SK-N-SH (cell line): ENCODE measurements around the gene UTRN. TPM values are rescaled to one million over a fixed set of nuclear protein-coding genes. Genes with fewer than 3 reads are reported as not detected.
A peak's percentile ranks its signal among the peaks of the same experiment; 100 is the strongest.

Experiments used
- CTCF ChIA-PET: fragments of 300-600, 350-600 bp; formaldehyde crosslinking; extraction: SDS; loops from one replicate; lab custom pipeline; 2021; lab: Yijun Ruan, JAX
- POLR2A ChIA-PET: fragments of 350-600 bp; sonication (Branson Sonifier 250); formaldehyde crosslinking; extraction: SDS; loops from one replicate; lab custom pipeline; 2020; ENCODE audit warnings: antibody characterized with exemption, inconsistent platforms; lab: Yijun Ruan, JAX
- DNase-seq: peaks from one replicate; pipeline ENCODE4 v3.0.0; 2012
- H2AFZ ChIP-seq: fragments of 200-600 bp; sonication (generic); 2 replicates; pipeline ENCODE4 v1.8.1; 2016; ENCODE audit warnings: antibody characterized with exemption, mild to moderate bottlenecking, low read depth
- H3F3A ChIP-seq: fragments of 200-600 bp; sonication (generic); replicated peaks from 2 replicates; pipeline ENCODE3; 2016; ENCODE audit warnings: antibody characterized with exemption, mild to moderate bottlenecking; ENCODE audit not compliant: insufficient read depth
- H3K27ac ChIP-seq, 2 experiments: fragments of 200-500 bp in 1 of 2; fragments of 200-600 bp in 1 of 2; sonication (Bioruptor generic) in 1 of 2; sonication (generic), shearing (Covaris generic) in 1 of 2; 2 replicates each; pipeline versions ENCODE4 v1.5.1 to v1.6.1; 2014 to 2016; ENCODE audit warnings: low read depth in 2 of 2, inconsistent platforms in 1 of 2, low read length in 1 of 2, mild to moderate bottlenecking in 1 of 2, mixed read lengths in 1 of 2
- H3K27me3 ChIP-seq: fragments of 200-600 bp; sonication (generic), shearing (Covaris generic); 2 replicates; pipeline ENCODE4 v1.6.1; 2016; ENCODE audit warnings: mixed run types; ENCODE audit not compliant: insufficient read depth
- H3K36me3 ChIP-seq, 2 experiments: fragments of 200-500 bp in 1 of 2; fragments of 200-600 bp in 1 of 2; sonication (Bioruptor generic) in 1 of 2; sonication (generic) in 1 of 2; replicated peaks in 1 of 2; 2 replicates each; pipeline versions ENCODE3 to v1.5.1; 2014 to 2016; ENCODE audit warnings: low read length in 1 of 2, mild to moderate bottlenecking in 1 of 2; ENCODE audit not compliant: insufficient read depth in 2 of 2, control insufficient read depth in 1 of 2
- H3K4me1 ChIP-seq, 2 experiments: fragments of 200-500 bp in 1 of 2; fragments of 200-600 bp in 1 of 2; sonication (Bioruptor generic) in 1 of 2; sonication (generic), shearing (Covaris generic) in 1 of 2; 2 replicates each; pipeline versions ENCODE4 v1.5.1 to v1.6.1; 2014 to 2016; ENCODE audit warnings: low read depth in 1 of 2, low read length in 1 of 2, mixed run types in 1 of 2; ENCODE audit not compliant: insufficient read depth in 2 of 2, control insufficient read depth in 1 of 2
- H3K4me2 ChIP-seq: fragments of 200-600 bp; sonication (generic), shearing (Covaris generic); 2 replicates; pipeline ENCODE4 v1.6.1; 2017; ENCODE audit warnings: mixed run types
- H3K4me3 ChIP-seq, 2 experiments: fragments of 200-500 bp in 1 of 2; fragments of 200-600 bp in 1 of 2; sonication (Bioruptor generic) in 1 of 2; sonication (generic), shearing (Covaris generic) in 1 of 2; 2 replicates each; pipeline versions ENCODE4 v1.5.1 to v1.8.1; 2014 to 2016; ENCODE audit warnings: low read depth in 2 of 2, inconsistent platforms in 1 of 2, low read length in 1 of 2, mild to moderate bottlenecking in 1 of 2, mixed read lengths in 1 of 2, moderate library complexity in 1 of 2
- H3K79me2 ChIP-seq: fragments of 200-600 bp; sonication (generic); 2 replicates; pipeline ENCODE4 v1.8.1; 2017; ENCODE audit warnings: mild to moderate bottlenecking; ENCODE audit not compliant: insufficient read depth
- H3K9ac ChIP-seq: fragments of 200-600 bp; sonication (generic); 2 replicates; pipeline ENCODE4 v1.6.1; 2017; ENCODE audit warnings: mixed run types
- H3K9me2 ChIP-seq: fragments of 200-600 bp; sonication (generic); 2 replicates; pipeline ENCODE4 v1.6.1; 2017; ENCODE audit warnings: mixed run types
- H3K9me3 ChIP-seq: fragments of 200-600 bp; sonication (generic); 2 replicates; pipeline ENCODE4 v1.6.1; 2017; ENCODE audit warnings: mixed run types, mild to moderate bottlenecking, moderate library complexity
- H4K20me1 ChIP-seq: fragments of 200-600 bp; sonication (generic); 2 replicates; pipeline ENCODE4 v1.6.1; 2017; ENCODE audit warnings: mild to moderate bottlenecking, mixed run types; ENCODE audit not compliant: insufficient read depth
- ELF1 ChIP-seq: IDR thresholded peaks from 2 replicates; pipeline ENCODE4 v1.4.0; 2012
- FOXM1 ChIP-seq: IDR thresholded peaks from 2 replicates; pipeline ENCODE4 v1.4.0; 2012; ENCODE audit warnings: low read depth, mild to moderate bottlenecking
- GABPA ChIP-seq: IDR thresholded peaks from 2 replicates; pipeline ENCODE4 v1.4.0; 2012; ENCODE audit warnings: low read depth, mild to moderate bottlenecking
- GATA2 ChIP-seq: sonication (generic); formaldehyde crosslinking; IDR thresholded peaks from 2 replicates; pipeline ENCODE4 v1.5.0; 2020; ENCODE audit warnings: mild to moderate bottlenecking, missing genetic modification reagents
- IRF3 ChIP-seq: fragments of 150-350 bp; IDR thresholded peaks from 2 replicates; pipeline ENCODE4 v1.6.1; 2016; ENCODE audit warnings: mild to moderate bottlenecking, low read depth, low read length
- JUND ChIP-seq: IDR thresholded peaks from 2 replicates; pipeline ENCODE4 v1.4.0; 2012
- MEF2A ChIP-seq: IDR thresholded peaks from 2 replicates; pipeline ENCODE4 v1.4.0; 2012; ENCODE audit warnings: low read depth, borderline replicate concordance
- MXI1 ChIP-seq: IDR thresholded peaks from 2 replicates; pipeline ENCODE4 v1.6.1; 2012; ENCODE audit warnings: mild to moderate bottlenecking, low read depth, low read length, improper control_type of control experiment
- PBX3 ChIP-seq: IDR thresholded peaks from 2 replicates; pipeline ENCODE4; 2012
- RAD21 ChIP-seq: IDR thresholded peaks from 2 replicates; pipeline ENCODE4 v1.6.1; 2012; ENCODE audit warnings: mild to moderate bottlenecking, low read length
- REST ChIP-seq: IDR thresholded peaks from 2 replicates; pipeline ENCODE4 v1.6.1; 2012; ENCODE audit warnings: mild to moderate bottlenecking, low read depth, low read length, moderate library complexity
- RXRA ChIP-seq: IDR thresholded peaks from 2 replicates; pipeline ENCODE4 v1.4.0; 2012; ENCODE audit warnings: low read depth, mild to moderate bottlenecking, borderline replicate concordance
- SMC3 ChIP-seq: IDR thresholded peaks from 2 replicates; pipeline ENCODE4 v1.6.1; 2012; ENCODE audit warnings: low read depth, low read length, improper control_type of control experiment
- TAF1 ChIP-seq: IDR thresholded peaks from 2 replicates; pipeline ENCODE4 v1.6.1; 2012; ENCODE audit warnings: low read depth, mild to moderate bottlenecking, low read length, moderate library complexity, borderline replicate concordance
- USF1 ChIP-seq: IDR thresholded peaks from 2 replicates; pipeline ENCODE4 v1.4.0; 2012; ENCODE audit warnings: low read depth, borderline replicate concordance
- ZBTB33 ChIP-seq: IDR thresholded peaks from 2 replicates; pipeline ENCODE4 v1.4.0; 2012; ENCODE audit warnings: low read depth, borderline replicate concordance
- WGBS: methylation state at CpG from one replicate; pipeline ENCODE4 v1.1.6; 2017; ENCODE audit warnings: low lambda C conversion rate; 5-methylcytosine and 5-hydroxymethylcytosine counted together
- polyA plus RNA-seq, 3 experiments: library from polyadenylated mRNA; depleted of rRNA; stranded (reverse); fragments of >200 nt; gene quantifications; 2 replicates each; pipeline ENCODE4 v1.2.3, GENCODE V29; 2012

UTRN gene
- polyA plus RNA-seq, 1 of the 3 experiments (the other 2 are of a cell fraction): 6.8 TPM

GRCh38 chr6:144331491-144331969 lies 46.4 kb downstream of the UTRN start (continued):
- no peak for TF ChIP-seq ZBTB33
- TF ChIP-seq, all 33 proteins: peak for 0

- no peaks in the 10 kb centered on the region for H3K36me3 ChIP-seq
- peaks cover 5% of the 10 kb centered on the region for H3F3A ChIP-seq
- H3K4me3 ChIP-seq: no peak overlapping the region
- H3K79me2 ChIP-seq: peaks cover 14% of the 10 kb centered on the region
- POLR2A ChIA-PET: no interaction called here
- H3K27ac ChIP-seq: peak overlapping the region; percentile 36 to 47; a peak in 2 of 4 replicates
- DNase-seq: no peak
- H3K27me3 ChIP-seq: no peaks in the 10 kb centered on the region; the same call in 1 of the 2 replicates
- WGBS: 43% methylated on average over 3 of the region's 3 CpGs
- H3K4me1 ChIP-seq: peaks cover 0 to 6% of the 10 kb centered on the region in 2 experiments; a peak in 3 of 4 replicates
- no peaks in the 10 kb centered on the region for H3K9me3 ChIP-seq
- CTCF ChIA-PET: no interaction called here
- no peaks in the 10 kb centered on the region for H3K9me2 ChIP-seq
- no peak overlapping the region for H3K4me2 ChIP-seq
- TF ChIP-seq JUND: no peak
- no peak for TF ChIP-seq GABPA
- TF ChIP-seq FOXM1: no peak
- TF ChIP-seq GATA2 (CRISPR knock-in tag): no peak
- TF ChIP-seq RAD21: no peak
- H4K20me1 ChIP-seq: 0 out of 2 replicates have a peak, but pooled peaks cover 2% of the 10 kb centered on the region
- no peak overlapping the region for H3K9ac ChIP-seq
- no peak overlapping the region for H2AFZ ChIP-seq
These were observed 47.0 kb downstream of the UTRN start for GRCh38 chr6:144332177-144332576.

- POLR2A ChIA-PET: no interaction called here
- Histone ChIP-seq H3F3A (peaks cover 5% of the 10 kb centered on the region), H3K9ac (no peak overlapping the region), H3K27me3 (no peaks in the 10 kb centered on the region; the same call in 1 of the 2 replicates), H3K79me2 (peaks cover 14% of the 10 kb centered on the region), H3K4me3 (no peak overlapping the region), H3K4me2 (no peak overlapping the region), H3K9me3 (no peaks in the 10 kb centered on the region), H4K20me1 (0 out of 2 replicates have a peak, but pooled peaks cover 2% of the 10 kb centered on the region), H3K9me2 (no peaks in the 10 kb centered on the region), H3K36me3 (no peaks in the 10 kb centered on the region), H3K4me1 (peaks cover 0 to 6% of the 10 kb centered on the region in 2 experiments; a peak in 3 of 4 replicates), H3K27ac (no peak overlapping the region), H2AFZ (no peak overlapping the region)
- WGBS: 24% methylated on average over 12 of the region's 12 CpGs
- CTCF ChIA-PET: no interaction called here
- no peak for DNase-seq
- no peak for TF ChIP-seq REST
- TF ChIP-seq USF1: no peak
- no peak for TF ChIP-seq TAF1
- no peak for TF ChIP-seq MEF2A
- no peak for TF ChIP-seq GATA2 (CRISPR knock-in tag)
- TF ChIP-seq FOXM1: no peak
- TF ChIP-seq IRF3: no peak
- no peak for TF ChIP-seq RAD21
- TF ChIP-seq ELF1: no peak
- no peak for TF ChIP-seq PBX3
- TF ChIP-seq RXRA: no peak
- no peak for TF ChIP-seq SMC3
- TF ChIP-seq MXI1: no peak
These were observed 49.1 kb downstream of the UTRN start for GRCh38 chr6:144334150-144334708.
